K562 (cell line): ENCODE results near the gene KCTD16. TPM values are rescaled to one million over a fixed set of nuclear protein-coding genes. Genes with fewer than 3 reads are reported as not detected.

Experiments
- ATAC-seq: fragments of 200-7000 bp; cut with Tn5 transposase; 3 replicates; pipeline ENCODE4 v1.9.1; 2020; ENCODE audit warnings: moderate library complexity
- BruUV-seq: library from RNA; stranded (reverse); fragments of 400-500 nt; replicated peaks from 2 replicates; lab custom pipeline; 2021; lab: Mats Ljungman, UMichigan
- CTCF ChIA-PET: fragments of 300-600 bp; formaldehyde crosslinking; extraction: SDS; loops from one replicate; lab custom pipeline; 2021; ENCODE audit warnings: low intra/inter-chr PET ratio; lab: Yijun Ruan, JAX
- POLR2A ChIA-PET: fragments of 300-600, 350-650 bp; sonication (Branson Sonifier 250); formaldehyde crosslinking; extraction: SDS; loops from one replicate; lab custom pipeline; 2021; ENCODE audit warnings: antibody characterized with exemption, inconsistent platforms; lab: Yijun Ruan, JAX
- DNase-seq, 4 experiments: peaks; one replicate each; pipeline versions ENCODE4 v3.0.0 to v3.0.0-alpha.2; 2011 to 2018; ENCODE audit warnings: low spot score in 3 of 4, mixed read lengths in 3 of 4; ENCODE audit errors: extremely low read depth in 1 of 4
- FAIRE-seq: peaks from 2 replicates; lab custom pipeline; 2011; peaks lifted over from hg19 to GRCh38; lab: Jason Lieb, UNC
- H2AFZ ChIP-seq: 2 replicates; pipeline ENCODE4 v1.6.0; 2011; ENCODE audit warnings: low read depth, low read length, control low read depth, inconsistent platforms
- H3K27ac ChIP-seq: fragments of 200-600 bp; 3 replicates; pipeline ENCODE4 v1.8.0; 2011; ENCODE audit warnings: low read depth, mild to moderate bottlenecking, control low read depth, inconsistent platforms, low read length, moderate library complexity, mixed read lengths; ENCODE audit errors: extremely low read depth
- H3K27me3 ChIP-seq, 2 experiments: fragments of 300-600 bp in 1 of 2; 2 replicates in 1 of 2; 3 replicates in 1 of 2; pipeline versions ENCODE4 v1.6.0 to v1.8.0; 2011; ENCODE audit warnings: inconsistent platforms in 2 of 2, low read length in 2 of 2, mild to moderate bottlenecking in 1 of 2, mixed read lengths in 1 of 2, moderate library complexity in 1 of 2; ENCODE audit not compliant: control insufficient read depth in 2 of 2, insufficient read depth in 2 of 2
- H3K36me3 ChIP-seq: fragments of 300-600 bp; 3 replicates; pipeline ENCODE4 v1.8.0; 2011; ENCODE audit warnings: mild to moderate bottlenecking, low read length, inconsistent platforms; ENCODE audit not compliant: control insufficient read depth, insufficient read depth
- H3K4me1 ChIP-seq, 2 experiments: fragments of 200-600 bp in 1 of 2; replicated peaks in 1 of 2; 2 replicates in 1 of 2; 3 replicates in 1 of 2; pipeline versions ENCODE4 v1.5.1 to v1.8.0; 2011; ENCODE audit warnings: inconsistent platforms in 2 of 2, low read length in 2 of 2, mild to moderate bottlenecking in 1 of 2, mixed read lengths in 1 of 2, moderate library complexity in 1 of 2; ENCODE audit not compliant: control insufficient read depth in 2 of 2, insufficient read depth in 2 of 2
- H3K4me2 ChIP-seq: 2 replicates; pipeline ENCODE4 v1.6.1; 2011; ENCODE audit warnings: low read length, control low read depth, inconsistent platforms, mixed read lengths; ENCODE audit not compliant: insufficient read depth
- H3K4me3 ChIP-seq: fragments of 200-600 bp; sonication (generic), shearing (Covaris generic); 2 replicates; pipeline ENCODE4 v1.5.1; 2016; ENCODE audit warnings: control low read depth, inconsistent platforms
- H3K79me2 ChIP-seq: fragments of 200-600 bp; 3 replicates; pipeline ENCODE4 v1.8.0; 2011; ENCODE audit warnings: low read length, inconsistent platforms; ENCODE audit not compliant: control insufficient read depth, insufficient read depth
- H3K9ac ChIP-seq, 2 experiments: 2 replicates each; pipeline versions ENCODE4 v1.6.0 to v1.6.1; 2011; ENCODE audit warnings: low read depth in 2 of 2, low read length in 2 of 2, control low read depth in 1 of 2, inconsistent platforms in 1 of 2, mild to moderate bottlenecking in 1 of 2, mixed read lengths in 1 of 2; ENCODE audit not compliant: insufficient read depth in 1 of 2
- H3K9me1 ChIP-seq: one replicate; pipeline ENCODE4 v1.6.0; 2011; ENCODE audit warnings: inconsistent platforms, mild to moderate bottlenecking, low read length, moderate library complexity; ENCODE audit not compliant: control insufficient read depth, insufficient read depth
- H3K9me3 ChIP-seq: replicated peaks from 2 replicates; pipeline ENCODE4 v1.5.1; 2011; ENCODE audit warnings: low read depth, low read length, inconsistent platforms; ENCODE audit not compliant: control insufficient read depth, insufficient read depth
- H4K20me1 ChIP-seq: replicated peaks from 2 replicates; pipeline ENCODE4 v1.6.1; 2011; ENCODE audit warnings: low read length, inconsistent platforms, mixed read lengths; ENCODE audit not compliant: control insufficient read depth, insufficient read depth
- CHD1 ChIP-seq: fragments of 200-600 bp; sonication (generic); IDR thresholded peaks from one replicate; pipeline ENCODE4 v1.6.1; 2012; ENCODE audit warnings: mild to moderate bottlenecking, moderate library complexity, low read length, inconsistent platforms
- GABPB2 ChIP-seq: fragments of 250-450 bp; sonication (Bioruptor Pico); conservative IDR thresholded peaks from 2 replicates; pipeline ENCODE4 v1.5.1; 2021; ENCODE audit warnings: mild to moderate bottlenecking
- GTF2F1 ChIP-seq: IDR thresholded peaks from 2 replicates; pipeline ENCODE4 v1.6.1; 2011; ENCODE audit warnings: low read depth, low read length, improper control_type of control experiment
- HES1 ChIP-seq: fragments of 450-650 bp; IDR thresholded peaks from 2 replicates; pipeline ENCODE4 v1.6.1; 2016; ENCODE audit warnings: low read depth, mild to moderate bottlenecking, moderate library complexity
- HNRNPLL ChIP-seq: fragments of 200-400 bp; formaldehyde crosslinking; IDR thresholded peaks from 2 replicates; pipeline ENCODE4 v1.6.1; 2017; ENCODE audit warnings: low read length, low read depth, mild to moderate bottlenecking; ENCODE audit not compliant: poor library complexity, severe bottlenecking
- MAFG ChIP-seq: fragments of 450-650 bp; conservative IDR thresholded peaks from 2 replicates; pipeline ENCODE4 v1.6.1; 2016; ENCODE audit warnings: missing genetic modification characterization, missing compliant biosample characterization
- MCM5 ChIP-seq: fragments of 450-650 bp; IDR thresholded peaks from 2 replicates; pipeline ENCODE4 v1.6.1; 2016; ENCODE audit warnings: low read depth
- PHB2 ChIP-seq: fragments of 450-650 bp; IDR thresholded peaks from 2 replicates; pipeline ENCODE4 v1.6.1; 2017; ENCODE audit warnings: low read depth
- RBM15 ChIP-seq: fragments of 200-400 bp; formaldehyde crosslinking; IDR thresholded peaks from 2 replicates; pipeline ENCODE4 v1.6.1; 2018; ENCODE audit warnings: mild to moderate bottlenecking, low read length, moderate library complexity; ENCODE audit not compliant: insufficient read depth
- SAFB2 ChIP-seq: fragments of 200-400 bp; formaldehyde crosslinking; IDR thresholded peaks from 2 replicates; pipeline ENCODE4 v1.6.1; 2018; ENCODE audit warnings: borderline replicate concordance, low read length, low read depth, moderate library complexity; ENCODE audit not compliant: severe bottlenecking
- ZBTB40 ChIP-seq, 2 experiments: fragments of 450-650 bp in 1 of 2; sonication (generic) in 1 of 2; formaldehyde crosslinking in 1 of 2; IDR thresholded peaks; 2 replicates each; pipeline versions ENCODE4 v1.7.1 to v1.9.0; 2016 to 2022; ENCODE audit warnings: inconsistent platforms in 1 of 2, mild to moderate bottlenecking in 1 of 2, missing genetic modification reagents in 1 of 2
- ZNF184 ChIP-seq: sonication (generic); formaldehyde crosslinking; IDR thresholded peaks from 2 replicates; pipeline ENCODE4 v1.5.0; 2020; ENCODE audit warnings: missing genetic modification reagents
- ZNF655 ChIP-seq: fragments of 250-450 bp; sonication (Bioruptor Pico); IDR thresholded peaks from 2 replicates; pipeline ENCODE4 v1.5.0; 2021
- WGBS: fragments of 100-300 bp; shearing (Covaris generic); methylation state at CpG from one replicate; pipeline ENCODE4 v1.1.6; 2016; ENCODE audit warnings: low coverage, mixed read lengths; ENCODE audit not compliant: insufficient coverage; ENCODE audit errors: missing lambda C conversion rate; 5-methylcytosine and 5-hydroxymethylcytosine counted together
- in situ Hi-C: fragments of 300-500 bp; cut with MboI; formaldehyde crosslinking; loops from 4 replicates; pipeline ENCODE4 v1.15.0; 2018; ENCODE audit warnings: inconsistent platforms, mixed read lengths
- intact Hi-C: fragments of 100-400 bp; cut with micrococcal nuclease; formaldehyde crosslinking; loops from 2 replicates; pipeline ENCODE4 v1.14.2; 2022
- polyA plus RNA-seq, 8 experiments: library from polyadenylated mRNA; depleted of rRNA in 4 of 8; stranded (reverse) in 5 of 8; unstranded in 3 of 8; fragments of >200 nt; fragmentation: Nextera tagmentation in 2 of 8; fragmentation: Illumina TruSeq in 1 of 8; extraction: Ambion mirVana in 2 of 8; extraction: Trizol in 1 of 8; gene quantifications; 2 replicates each; pipeline versions ENCODE4 v1.2.1 to v1.2.3, GENCODE V29; 2011 to 2014; ENCODE audit warnings: inconsistent platforms in 1 of 8, missing spikeins in 1 of 8
- total RNA-seq, 7 experiments: library from RNA; depleted of rRNA in 6 of 7; stranded (reverse); fragments of >200 nt in 6 of 7; fragmentation: Illumina TruSeq in 2 of 7; extraction: Trizol in 2 of 7; gene quantifications; 2 replicates each; pipeline versions ENCODE4 v1.2.1 to v1.2.3, GENCODE V29; 2011 to 2021; ENCODE audit warnings: low replicate concordance in 1 of 7

The KCTD16 gene
- total and polyA plus RNA-seq, 9 of the 15 experiments (the other 6 are each of a cell fraction or from before 2014, with no cell fraction given): 0.04 TPM; not detected in 8

GRCh38 chr5:144472221-144472620 is 301.5 kb downstream of the KCTD16 start:
- ATAC-seq (no peak), DNase-seq (no peak), FAIRE-seq (no peak)
- Histone ChIP-seq H4K20me1 (no peaks in the 10 kb centered on the region), H3K4me2 (no peak overlapping the region), H3K27me3 (no peaks in the 10 kb centered on the region), H3K9ac (no peak overlapping the region), H3K4me3 (no peak overlapping the region), H3K4me1 (no peaks in the 10 kb centered on the region), H3K36me3 (no peaks in the 10 kb centered on the region), H3K79me2 (no peaks in the 10 kb centered on the region), H3K9me3 (no peaks in the 10 kb centered on the region), H2AFZ (no peak overlapping the region), H3K27ac (no peak overlapping the region), H3K9me1 (no peaks in the 10 kb centered on the region)
- in situ Hi-C loops (no loop called here), intact Hi-C loops (no loop called here)
- ChIA-PET POLR2A (no interaction called here), CTCF (no interaction called here)
- WGBS: 0% methylated on average over 2 of the region's 2 CpGs
- no TSS peak for BruUV-seq
- TF ChIP-seq RBM15 (no peak), PHB2 (no peak), GTF2F1 (no peak), HES1 (no peak), ZNF184 (CRISPR knock-in tag) (no peak), MAFG (no peak), MCM5 (no peak), CHD1 (no peak), HNRNPLL (no peak), SAFB2 (no peak), ZBTB40 (IDR thresholded peaks at IDR 0.05) (no peak), ZBTB40 (CRISPR knock-in tag; IDR thresholded peaks at IDR 0.05) (no peak), GABPB2 (CRISPR knock-in tag) (no peak), ZNF655 (CRISPR knock-in tag) (no peak)
